Activated CD4-positive, alpha-beta T cell treated with anti-CD3 and anti-CD28 coated beads, Interleukin-2, amount 50 U/mL, for 4 hours (primary cell): ENCODE data around the gene MYH9.

Experiments used
- DNase-seq, 2 experiments: peaks; one replicate each; pipeline ENCODE4 v3.0.0-alpha.2; 2020

The MYH9 gene

GRCh38 chr22:36344106-36344827, 43.5 kb downstream of the MYH9 start:
- DNase-seq = peak; percentile 60 to 69

DNA sequence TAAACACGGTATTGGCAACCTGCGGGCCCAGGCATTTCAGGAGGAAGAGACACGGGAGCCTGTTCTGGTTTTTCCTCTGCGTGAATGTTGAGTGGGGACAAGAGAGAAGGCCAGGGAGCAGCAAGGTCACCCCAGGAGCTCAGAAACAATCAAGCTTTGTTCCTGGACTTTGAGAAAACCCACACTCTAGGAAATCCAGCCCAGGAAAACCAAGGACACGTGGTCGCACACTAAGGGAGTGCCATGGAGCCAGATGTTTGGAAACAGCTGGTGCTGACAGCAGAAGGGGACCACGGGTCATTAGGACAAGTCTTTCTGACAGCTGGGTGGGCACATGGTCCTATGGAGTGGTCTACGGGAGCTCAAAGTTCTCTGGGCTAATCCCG, 44.1 kb downstream of the MYH9 start:
- no peak for DNase-seq

- no peak for DNase-seq
Observed at GRCh38 chr22:36343070-36343719, 44.6 kb downstream of the MYH9 start.

GRCh38 chr22:36341640-36342041, 46.1 kb downstream of the MYH9 start:
- no peak for DNase-seq

DNA sequence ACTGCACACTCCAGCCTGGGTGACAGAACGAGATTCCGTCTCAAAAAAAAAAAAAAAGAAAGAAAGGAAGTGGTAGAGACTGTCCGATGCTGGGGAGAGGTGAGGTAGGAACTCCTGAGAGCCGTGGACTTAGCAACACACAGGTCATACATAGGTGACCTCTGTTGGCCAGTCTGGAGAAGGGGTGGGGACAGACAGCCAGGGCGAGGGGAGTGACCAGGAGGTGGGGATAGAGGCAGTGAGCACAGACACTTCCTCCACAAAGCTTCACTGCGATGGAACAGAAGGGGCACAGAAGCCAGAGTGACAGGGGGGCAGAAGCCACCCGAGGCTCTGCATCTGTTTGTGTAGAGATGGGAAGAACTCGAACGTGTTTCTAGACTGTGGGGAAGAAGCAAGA, 47.1 kb downstream of the MYH9 start:
- no peak for DNase-seq

DNA sequence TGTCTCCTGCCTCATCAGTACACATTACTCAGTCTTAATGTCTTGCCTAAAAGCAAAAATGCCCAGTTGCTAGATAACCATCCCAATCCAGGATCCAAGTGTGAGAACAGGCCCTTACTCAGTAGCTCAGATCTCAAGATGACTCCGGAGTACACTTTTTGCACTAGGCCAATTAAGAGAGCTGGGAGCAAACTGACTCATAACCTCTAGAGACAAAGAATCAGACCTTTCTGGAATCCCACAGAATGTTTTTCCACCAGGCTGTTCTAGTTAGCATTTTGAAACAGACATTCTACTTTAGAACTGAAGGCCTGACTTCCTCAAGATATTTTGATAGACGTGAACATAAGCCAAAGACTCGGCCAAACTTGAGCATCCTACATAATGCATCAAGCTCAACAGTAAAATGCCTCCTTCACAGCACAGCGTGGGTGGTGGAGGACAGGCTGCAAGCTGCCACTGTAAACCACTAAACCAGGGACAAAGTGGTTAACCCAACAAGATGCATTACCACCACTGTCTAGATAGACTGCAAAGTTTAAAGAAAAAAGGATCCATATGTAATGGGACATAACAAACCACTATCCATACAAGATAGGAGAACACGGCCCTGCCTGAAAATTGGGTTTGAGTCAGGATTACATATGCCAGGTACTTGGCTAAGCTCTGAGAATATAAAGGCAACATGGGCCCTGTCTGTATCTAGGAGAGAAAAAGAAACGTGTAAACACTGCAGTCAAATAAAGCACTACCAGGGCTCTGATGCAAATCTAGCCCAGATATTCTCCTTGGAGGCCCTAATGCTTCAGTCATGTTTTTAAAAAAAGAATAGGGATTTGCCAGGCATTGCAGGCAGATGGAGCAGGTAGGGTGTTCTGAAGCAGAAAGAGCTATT, 48.3 kb downstream of the MYH9 start:
- DNase-seq = no peak

- DNase-seq = no peak
Observed at GRCh38 chr22:36337365-36338130, 50.2 kb downstream of the MYH9 start.

DNA sequence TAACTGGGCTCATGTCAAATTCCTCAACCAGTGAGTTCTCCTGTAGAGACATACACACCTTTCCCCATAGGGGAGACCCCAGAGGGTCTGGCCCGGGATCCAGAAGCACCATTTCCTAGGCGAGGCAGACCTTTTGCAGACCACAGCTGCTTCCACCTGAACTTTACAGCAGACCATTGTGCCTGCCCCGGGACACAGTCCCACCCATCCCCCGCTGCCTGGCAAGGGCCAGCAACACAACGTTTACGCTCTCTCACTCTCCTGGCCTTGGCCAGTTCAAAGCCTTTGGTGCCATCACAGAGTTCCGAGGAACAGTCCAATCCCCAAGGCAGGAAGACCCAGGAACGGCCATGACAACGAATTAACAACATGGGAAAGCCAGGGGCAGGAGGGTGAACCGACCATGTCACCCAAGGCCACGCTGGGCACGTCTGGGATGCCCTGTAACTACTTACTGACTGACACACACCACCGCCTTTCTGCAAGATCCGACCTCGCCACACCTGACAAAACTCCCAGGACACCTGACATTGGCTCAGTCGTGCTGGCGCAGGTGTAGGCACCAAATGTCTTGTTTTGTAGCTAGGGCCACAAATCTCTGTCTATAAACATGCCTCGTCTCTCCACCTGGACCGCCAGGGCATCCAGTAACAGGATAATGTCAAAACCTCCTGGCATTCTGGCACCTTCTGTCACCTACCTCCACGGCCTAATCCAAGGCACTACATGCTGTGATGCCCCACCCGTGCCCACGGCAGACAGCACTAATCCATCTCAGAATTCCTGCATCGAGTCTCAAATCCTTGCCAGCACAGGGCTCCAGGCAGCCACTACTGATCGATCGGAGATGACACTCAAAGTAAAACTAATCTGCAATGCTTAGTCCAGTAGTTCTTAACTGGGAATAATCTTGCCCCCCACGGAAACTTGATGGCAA, 51.3 kb downstream of the MYH9 start:
- DNase-seq = no peak

- DNase-seq = no peak
Observed at GRCh38 chr22:36335621-36336020, 52.1 kb downstream of the MYH9 start.

GRCh38 chr22:36334821-36335603, 52.8 kb downstream of the MYH9 start:
- DNase-seq = no peak

- DNase-seq = no peak
Observed at GRCh38 chr22:36334081-36334820, 53.5 kb downstream of the MYH9 start.

- no peak for DNase-seq
Observed at GRCh38 chr22:36333644-36334043, 54.1 kb downstream of the MYH9 start.

DNA sequence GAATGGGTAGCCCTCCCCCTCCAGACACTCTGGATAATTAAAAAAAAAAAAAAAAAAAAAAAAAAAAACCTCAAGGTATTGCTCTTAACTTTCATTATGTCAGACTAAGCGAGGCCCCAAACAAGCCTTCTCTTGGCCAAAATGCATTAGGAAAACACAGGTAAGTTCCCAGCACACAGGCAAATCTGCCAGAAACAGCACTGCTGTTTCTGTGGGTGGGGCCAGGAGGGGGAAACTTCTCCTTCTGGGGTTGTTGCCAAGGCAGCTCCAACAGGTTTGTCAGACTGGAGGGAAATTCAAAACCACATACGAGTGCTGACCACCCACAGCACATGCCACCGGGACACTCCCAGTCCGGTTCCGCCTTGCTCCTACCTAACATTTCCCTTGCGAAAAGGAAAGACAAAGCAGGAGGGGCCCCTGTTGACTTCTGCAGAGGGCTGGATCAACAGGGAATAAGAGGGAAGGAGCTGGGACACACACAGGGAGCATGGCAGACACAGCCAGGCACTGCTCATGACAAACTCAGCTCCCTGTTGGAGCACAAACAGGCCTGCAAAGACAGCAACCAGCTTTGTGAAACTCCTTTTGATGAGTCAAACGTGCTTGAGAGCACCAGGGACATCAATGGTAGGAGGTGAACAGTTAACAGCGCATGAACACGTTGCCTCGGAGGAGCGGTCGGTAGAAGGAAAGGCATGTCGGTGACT, 55.0 kb downstream of the MYH9 start:
- DNase-seq = peak; percentile 56 to 66

- DNase-seq = peak in 1 of 2 experiments; percentile 33
Observed at GRCh38 chr22:36331912-36332622, 55.7 kb downstream of the MYH9 start.

DNA sequence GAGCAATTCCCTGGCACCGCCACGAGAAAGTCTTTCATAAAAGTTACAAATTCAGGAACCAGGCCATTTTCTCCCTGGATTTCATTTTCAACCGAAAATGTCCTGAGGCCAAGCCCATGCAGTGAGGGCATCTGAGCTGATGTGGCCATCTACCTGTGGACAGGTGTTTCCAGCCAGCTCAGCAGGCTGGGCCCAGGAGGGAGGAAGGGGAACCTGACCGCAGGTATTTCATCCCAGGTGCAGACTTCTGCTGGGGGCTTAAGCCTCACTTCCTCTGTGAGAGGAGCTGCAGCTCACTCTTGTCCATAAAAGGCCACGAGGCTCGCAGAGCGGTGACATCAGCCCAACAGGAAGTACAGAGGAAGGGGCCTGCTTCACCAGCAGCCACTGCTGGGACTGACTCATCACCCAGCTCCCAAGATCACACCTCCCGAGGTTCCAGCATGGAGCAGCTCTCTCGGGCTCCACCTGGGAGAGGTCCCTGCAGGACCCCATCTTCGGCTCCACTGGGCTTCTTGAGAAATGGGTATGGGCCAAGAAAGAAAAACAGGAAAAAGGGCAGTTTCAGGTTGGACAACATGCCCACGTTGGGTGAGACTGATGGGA, 56.4 kb downstream of the MYH9 start:
- peak; percentile 67 to 76 for DNase-seq

DNA sequence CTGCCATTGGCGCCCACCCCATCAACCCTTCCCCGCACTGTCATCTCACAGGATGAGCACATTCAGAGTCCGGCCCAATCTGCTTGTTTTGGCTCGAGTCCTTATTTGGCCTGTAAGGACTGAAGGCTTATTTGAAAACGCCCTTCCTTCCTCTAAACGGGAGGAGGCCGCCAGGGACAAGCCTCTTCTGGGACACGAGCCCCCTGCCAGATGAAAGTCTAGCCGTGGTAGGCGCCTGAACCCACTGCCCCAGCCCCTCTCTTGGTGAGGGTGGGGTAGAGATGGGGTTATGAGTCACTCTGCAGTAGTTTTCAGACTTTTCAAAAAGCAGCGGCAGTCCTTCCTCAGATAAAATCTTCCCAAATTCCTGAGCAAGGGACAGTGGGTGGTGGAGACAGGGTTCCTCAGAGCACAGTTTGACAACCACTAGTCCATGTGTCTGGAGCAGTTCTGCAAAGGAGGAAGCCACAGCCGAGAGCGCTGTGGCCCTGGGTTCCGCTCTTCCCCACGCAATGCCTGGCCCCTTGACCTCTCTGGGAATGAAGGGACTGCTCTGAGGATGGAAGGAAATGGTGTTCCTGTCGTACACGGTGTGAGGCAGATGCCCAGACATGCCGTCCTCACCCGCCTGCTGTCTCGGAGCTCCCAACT, 57.0 kb downstream of the MYH9 start:
- peak in 1 of 2 experiments; percentile 23 for DNase-seq

DNA sequence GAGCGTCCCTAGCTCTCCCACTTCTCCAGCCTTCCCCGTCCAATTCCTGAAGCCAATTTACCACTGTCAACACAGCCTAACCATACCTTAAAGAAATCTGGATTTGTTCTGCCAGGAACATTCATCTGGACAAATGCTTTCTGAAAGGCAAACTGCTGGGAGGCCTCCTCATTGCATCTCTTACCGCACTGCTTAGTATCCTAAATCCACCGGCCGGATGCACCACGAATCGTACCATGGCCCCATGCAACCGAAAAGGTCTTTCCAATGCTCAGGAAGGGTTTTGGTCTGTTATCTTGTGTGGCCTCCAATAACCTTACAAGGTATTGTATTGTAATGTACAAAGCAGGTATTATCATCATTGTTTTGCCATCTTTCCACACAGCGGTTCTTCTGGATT, 57.6 kb downstream of the MYH9 start:
- DNase-seq = no peak
